Neural crest cell (in vitro differentiated cells): ENCODE measurements around the gene KRT78. TPM values are rescaled to one million over a fixed set of nuclear protein-coding genes. Genes with fewer than 3 reads are reported as not detected.
A peak's percentile ranks its signal among the peaks of the same experiment; 100 is the strongest.

Experiments
- DNase-seq: peaks from one replicate; pipeline ENCODE4 v3.0.0; 2021; ENCODE audit warnings: low read depth, mixed read lengths, low spot score
- H3K27ac Mint-ChIP-seq: one replicate; pipeline ENCODE4 v1.8.0; 2021; ENCODE audit warnings: mild to moderate bottlenecking, mixed read lengths; ENCODE audit not compliant: unreplicated experiment
- H3K27me3 Mint-ChIP-seq: 2 replicates; pipeline ENCODE4 v1.8.0; 2021; ENCODE audit warnings: low read depth, mild to moderate bottlenecking, mixed read lengths
- H3K36me3 Mint-ChIP-seq: 2 replicates; pipeline ENCODE4 v1.8.0; 2021; ENCODE audit warnings: low read depth, mild to moderate bottlenecking, mixed read lengths
- H3K4me1 Mint-ChIP-seq: 2 replicates; pipeline ENCODE4 v1.8.0; 2021; ENCODE audit warnings: mixed read lengths
- H3K4me3 Mint-ChIP-seq: one replicate; pipeline ENCODE4 v1.8.0; 2021; ENCODE audit warnings: mild to moderate bottlenecking, mixed read lengths
- H3K9me3 Mint-ChIP-seq: 2 replicates; pipeline ENCODE4 v1.8.0; 2021; ENCODE audit warnings: mixed read lengths
- CTCF ChIP-seq: fragments of 200-600 bp; sonication (generic); conservative IDR thresholded peaks from 2 replicates; pipeline ENCODE4 v1.5.0; 2021; ENCODE audit warnings: antibody characterized with exemption, mild to moderate bottlenecking
- total RNA-seq: library from RNA; stranded (reverse); gene quantifications from 2 replicates; pipeline ENCODE4 v1.2.1, GENCODE V29; 2021

KRT78 gene
- total RNA-seq, 1 donor from 2014 or later = not detected

GRCh38 chr12:52826611-52827498, 21.9 kb downstream of the KRT78 start:
- Mint-ChIP-seq H3K4me1 (no peaks in the 10 kb centered on the region), H3K9me3 (no peaks in the 10 kb centered on the region), H3K27ac (no peak overlapping the region), H3K36me3 (no peaks in the 10 kb centered on the region), H3K4me3 (no peak overlapping the region), H3K27me3 (peaks cover 5% of the 10 kb centered on the region)
- no peak for DNase-seq
- TF ChIP-seq CTCF = no peak

GRCh38 chr12:52825961-52826360, 22.8 kb downstream of the KRT78 start:
- Mint-ChIP-seq H3K36me3 (no peaks in the 10 kb centered on the region), H3K4me1 (no peaks in the 10 kb centered on the region), H3K9me3 (no peaks in the 10 kb centered on the region), H3K27ac (peak overlapping the region; percentile 57), H3K27me3 (peaks cover 7% of the 10 kb centered on the region), H3K4me3 (no peak overlapping the region)
- no peak for TF ChIP-seq CTCF
- DNase-seq = no peak

- peaks cover 6% of the 10 kb centered on the region for H3K27me3 Mint-ChIP-seq
- no peaks in the 10 kb centered on the region for H3K4me1 Mint-ChIP-seq
- no peaks in the 10 kb centered on the region for H3K36me3 Mint-ChIP-seq
- no peak overlapping the region for H3K27ac Mint-ChIP-seq
- DNase-seq = no peak
- TF ChIP-seq CTCF = no peak
- H3K9me3 Mint-ChIP-seq = no peaks in the 10 kb centered on the region
- no peak overlapping the region for H3K4me3 Mint-ChIP-seq
Observed at GRCh38 chr12:52824741-52825410, 23.9 kb downstream of the KRT78 start.

- no peak for DNase-seq
- H3K9me3 Mint-ChIP-seq = no peaks in the 10 kb centered on the region
- no peak for TF ChIP-seq CTCF
- H3K4me1 Mint-ChIP-seq = no peaks in the 10 kb centered on the region
- H3K4me3 Mint-ChIP-seq = no peak overlapping the region
- H3K27me3 Mint-ChIP-seq = peaks cover 5% of the 10 kb centered on the region
- H3K36me3 Mint-ChIP-seq = no peaks in the 10 kb centered on the region
- no peak overlapping the region for H3K27ac Mint-ChIP-seq
Observed at GRCh38 chr12:52823761-52824450, 24.9 kb downstream of the KRT78 start.

GRCh38 chr12:52822771-52823510, 25.9 kb downstream of the KRT78 start:
- H3K4me1 Mint-ChIP-seq = peaks cover 8% of the 10 kb centered on the region
- no peak for DNase-seq
- no peak for TF ChIP-seq CTCF
- H3K27me3 Mint-ChIP-seq = peaks cover 5% of the 10 kb centered on the region
- no peaks in the 10 kb centered on the region for H3K9me3 Mint-ChIP-seq
- H3K27ac Mint-ChIP-seq = no peak overlapping the region
- H3K4me3 Mint-ChIP-seq = no peak overlapping the region
- H3K36me3 Mint-ChIP-seq = no peaks in the 10 kb centered on the region
